ENCODE results near the gene JAG2.

Gene JAG2

DNA sequence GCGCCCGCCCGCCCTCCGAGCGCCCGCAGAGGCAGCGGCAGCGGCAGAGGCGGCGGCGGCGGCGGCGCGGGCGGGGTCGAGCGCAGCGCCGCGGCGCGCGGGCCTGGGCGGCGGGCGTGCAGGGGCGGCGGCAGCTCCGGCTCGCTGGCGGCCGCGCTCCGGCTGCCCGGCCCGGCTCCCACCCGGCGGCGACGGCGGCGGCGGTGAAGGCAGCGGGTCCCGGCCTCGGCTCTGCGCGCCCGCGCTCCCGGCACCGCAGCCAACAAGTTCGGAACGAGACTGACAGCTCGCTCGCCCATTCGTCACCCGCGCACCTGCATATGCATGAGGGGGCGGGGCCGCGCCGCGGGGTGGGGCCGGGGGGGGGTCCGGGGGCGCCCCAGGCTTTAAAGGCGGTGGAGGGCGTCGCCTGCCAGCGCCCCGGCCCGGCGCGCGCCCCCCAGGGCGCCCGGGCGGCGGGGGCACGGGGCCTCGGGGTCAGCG is at the start of gene JAG2:
TSS of gene JAG2 (minus strand) at position 281 of the 483 bp plus-strand sequence. CDS start 356 bp downstream, outside the sequence.
- peaks cover 80% of the 10 kb centered on the region for H3K27me3 Mint-ChIP-seq

DNA sequence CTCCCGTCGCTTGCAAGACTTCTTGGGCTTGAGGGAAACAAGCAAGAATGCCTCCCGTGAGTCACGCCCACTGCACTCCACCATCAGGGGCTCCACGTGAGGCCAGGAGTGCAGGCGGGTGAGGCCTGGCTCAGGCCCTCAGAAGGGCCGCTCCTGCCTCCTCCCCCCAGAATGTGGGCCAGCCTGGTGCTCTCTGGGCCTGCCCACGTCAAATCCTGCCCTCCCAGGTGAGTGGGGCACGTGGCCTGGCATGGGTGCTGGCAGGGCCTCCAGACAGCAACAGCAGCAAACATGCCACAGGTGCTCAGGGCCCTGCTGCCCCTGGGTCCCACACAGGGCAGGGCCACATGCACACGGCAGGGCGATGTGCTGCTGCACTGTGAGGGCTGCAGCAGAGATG is 49.2 kb upstream of the JAG2 start:
- intact Hi-C loops (cut with micrococcal nuclease), result no loop called here
- Mint-ChIP-seq H3K4me1 (ENCODE audit: low read depth) (no peaks in the 10 kb centered on the region), H3K4me3 (no peak overlapping the region), H3K27ac (no peak overlapping the region), H3K36me3 (ENCODE audit: low read depth) (peaks cover 100% of the 10 kb centered on the region), H3K27me3 (no peaks in the 10 kb centered on the region), H3K9me3 (no peaks in the 10 kb centered on the region)

More for the DNA sequence above, at the start of gene JAG2:
- no peaks in the 10 kb centered on the region for H3K36me3 Mint-ChIP-seq (ENCODE audit: low read depth)
- H3K27ac Mint-ChIP-seq, result no peak within 1 kb of the TSS
- no peaks in the 10 kb centered on the region for H3K9me3 Mint-ChIP-seq
- intact Hi-C loops (cut with micrococcal nuclease), result no loop called here
- peaks cover 10% of the 10 kb centered on the region for H3K4me1 Mint-ChIP-seq (ENCODE audit: low read depth)
- H3K4me3 Mint-ChIP-seq, result peak within 1 kb of the TSS; percentile 62

DNA sequence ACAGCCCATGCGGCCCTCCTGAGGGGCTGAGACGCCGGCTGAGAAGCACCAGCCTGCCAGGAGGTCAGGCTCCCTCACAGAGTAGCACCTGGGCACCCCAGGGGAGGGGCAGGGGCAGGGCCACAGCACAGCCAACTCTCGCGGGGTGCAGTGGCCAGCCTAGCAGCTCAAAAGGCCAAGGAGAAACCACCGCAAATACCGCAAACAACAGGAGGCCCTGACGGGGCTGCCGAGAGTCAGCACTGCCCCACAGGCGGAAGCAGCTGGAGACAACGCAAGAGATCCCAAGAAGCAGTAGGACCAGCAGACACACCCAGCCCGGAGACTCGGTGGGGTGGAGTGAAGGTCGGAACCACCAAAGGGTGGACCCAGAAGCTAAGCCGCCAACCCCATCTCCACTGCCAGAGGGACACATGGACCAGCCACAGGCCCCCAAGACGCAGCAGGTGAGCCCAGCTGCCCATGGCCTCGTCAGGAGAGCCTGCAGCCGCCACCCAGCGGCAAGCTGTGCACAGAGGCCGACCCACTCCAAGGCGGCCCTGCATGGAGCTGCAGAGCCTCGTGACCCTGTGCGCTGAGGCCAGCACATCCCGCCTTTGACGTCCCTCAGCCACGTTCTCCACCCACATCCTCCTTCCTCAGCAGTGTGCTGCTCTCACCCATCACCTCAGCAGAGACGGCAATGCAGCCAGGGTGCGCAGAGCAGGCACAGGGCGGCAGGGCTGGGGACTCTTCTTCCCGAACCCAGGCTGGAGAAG is 48.1 kb upstream of the JAG2 start:
- peaks cover 100% of the 10 kb centered on the region for H3K36me3 Mint-ChIP-seq (ENCODE audit: low read depth)
- intact Hi-C loops (cut with micrococcal nuclease), result no loop called here
- no peaks in the 10 kb centered on the region for H3K27me3 Mint-ChIP-seq
- H3K27ac Mint-ChIP-seq, result no peak overlapping the region
- H3K9me3 Mint-ChIP-seq, result no peaks in the 10 kb centered on the region
- H3K4me3 Mint-ChIP-seq, result no peak overlapping the region
- no peaks in the 10 kb centered on the region for H3K4me1 Mint-ChIP-seq (ENCODE audit: low read depth)

DNA sequence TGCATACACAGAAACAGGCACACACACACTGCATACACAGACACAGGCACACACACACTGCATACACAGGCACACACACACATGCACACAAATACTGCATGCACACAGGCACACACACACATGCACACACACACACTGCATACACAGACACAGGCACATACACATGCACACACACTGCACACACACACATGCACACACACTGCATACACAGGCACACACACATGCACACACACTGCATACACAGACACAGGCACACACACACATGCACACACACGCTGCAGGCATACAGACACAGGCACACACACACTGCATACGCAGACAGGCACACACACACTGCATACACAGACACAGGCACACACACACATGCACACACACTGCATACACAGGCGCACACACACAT is 47.0 kb upstream of the JAG2 start:
- Mint-ChIP-seq H3K27ac (no peak overlapping the region), H3K9me3 (no peaks in the 10 kb centered on the region)
- intact Hi-C loops (cut with micrococcal nuclease), result no loop called here

DNA sequence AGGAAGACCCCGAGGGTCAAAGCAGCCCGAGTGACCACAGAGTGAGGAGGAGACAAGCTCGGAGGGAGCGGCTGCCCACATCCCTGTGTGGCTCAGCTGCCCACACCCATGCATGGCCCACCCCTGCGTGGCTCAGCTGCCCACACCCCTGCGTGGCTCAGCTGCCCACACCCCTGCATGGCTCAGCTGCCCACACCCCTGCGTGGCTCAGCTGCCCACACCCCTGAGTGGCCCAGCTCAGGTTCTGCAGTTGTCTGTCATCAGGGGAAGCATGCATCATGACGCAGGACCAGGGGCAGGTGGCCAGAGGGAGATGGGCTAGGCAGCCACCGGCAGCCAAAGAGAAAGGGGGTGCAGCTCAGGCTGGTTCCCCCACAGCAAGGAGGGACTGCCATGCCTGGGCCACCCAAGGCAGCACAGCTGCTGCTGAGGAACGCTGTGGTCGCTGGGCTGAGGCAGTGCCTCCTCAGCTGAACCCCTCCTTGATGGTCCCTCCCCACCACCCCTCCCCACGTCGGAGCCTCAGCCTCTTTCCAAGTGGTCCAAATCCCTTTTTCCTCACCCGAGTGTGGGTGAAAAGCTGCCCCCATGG is 45.8 kb upstream of the JAG2 start:
- Mint-ChIP-seq H3K27ac (no peak overlapping the region), H3K4me1 (ENCODE audit: low read depth) (no peaks in the 10 kb centered on the region)
- intact Hi-C loops (cut with micrococcal nuclease), result no loop called here

More for the DNA sequence above, 47.0 kb upstream of the JAG2 start:
- H3K4me1 Mint-ChIP-seq (ENCODE audit: low read depth), result no peaks in the 10 kb centered on the region
- H3K27me3 Mint-ChIP-seq, result no peaks in the 10 kb centered on the region
- peaks cover 100% of the 10 kb centered on the region for H3K36me3 Mint-ChIP-seq (ENCODE audit: low read depth)
- no peak overlapping the region for H3K4me3 Mint-ChIP-seq

DNA sequence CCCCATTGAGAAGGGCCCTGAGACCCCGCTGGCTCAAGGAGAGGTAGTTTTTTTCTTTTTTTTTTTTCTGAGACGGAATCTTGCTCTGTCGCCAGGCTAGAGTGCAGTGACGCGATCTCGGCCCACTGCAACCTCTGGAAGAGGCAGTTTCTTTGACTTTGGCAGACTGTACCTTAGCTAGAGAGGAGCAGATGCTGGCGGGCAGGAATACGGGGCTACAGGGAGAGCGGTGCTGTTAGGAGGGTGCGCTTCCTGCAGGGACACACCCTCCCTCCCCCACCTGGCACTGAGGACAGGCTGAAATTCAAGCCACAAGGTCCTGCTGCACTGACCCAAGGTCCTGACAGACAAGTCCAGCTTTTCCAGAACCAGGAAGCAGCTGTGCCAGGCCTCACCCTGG is 44.8 kb upstream of the JAG2 start:
- Mint-ChIP-seq H3K4me3 (no peak overlapping the region), H3K4me1 (ENCODE audit: low read depth) (no peaks in the 10 kb centered on the region), H3K27ac (no peak overlapping the region), H3K27me3 (no peaks in the 10 kb centered on the region), H3K36me3 (ENCODE audit: low read depth) (peaks cover 99% of the 10 kb centered on the region), H3K9me3 (no peaks in the 10 kb centered on the region)
- intact Hi-C loops (cut with micrococcal nuclease), result no loop called here

More for the DNA sequence above, 45.8 kb upstream of the JAG2 start:
- H3K4me3 Mint-ChIP-seq, result no peak overlapping the region
- no peaks in the 10 kb centered on the region for H3K27me3 Mint-ChIP-seq
- no peaks in the 10 kb centered on the region for H3K9me3 Mint-ChIP-seq
- H3K36me3 Mint-ChIP-seq (ENCODE audit: low read depth), result peaks cover 100% of the 10 kb centered on the region

DNA sequence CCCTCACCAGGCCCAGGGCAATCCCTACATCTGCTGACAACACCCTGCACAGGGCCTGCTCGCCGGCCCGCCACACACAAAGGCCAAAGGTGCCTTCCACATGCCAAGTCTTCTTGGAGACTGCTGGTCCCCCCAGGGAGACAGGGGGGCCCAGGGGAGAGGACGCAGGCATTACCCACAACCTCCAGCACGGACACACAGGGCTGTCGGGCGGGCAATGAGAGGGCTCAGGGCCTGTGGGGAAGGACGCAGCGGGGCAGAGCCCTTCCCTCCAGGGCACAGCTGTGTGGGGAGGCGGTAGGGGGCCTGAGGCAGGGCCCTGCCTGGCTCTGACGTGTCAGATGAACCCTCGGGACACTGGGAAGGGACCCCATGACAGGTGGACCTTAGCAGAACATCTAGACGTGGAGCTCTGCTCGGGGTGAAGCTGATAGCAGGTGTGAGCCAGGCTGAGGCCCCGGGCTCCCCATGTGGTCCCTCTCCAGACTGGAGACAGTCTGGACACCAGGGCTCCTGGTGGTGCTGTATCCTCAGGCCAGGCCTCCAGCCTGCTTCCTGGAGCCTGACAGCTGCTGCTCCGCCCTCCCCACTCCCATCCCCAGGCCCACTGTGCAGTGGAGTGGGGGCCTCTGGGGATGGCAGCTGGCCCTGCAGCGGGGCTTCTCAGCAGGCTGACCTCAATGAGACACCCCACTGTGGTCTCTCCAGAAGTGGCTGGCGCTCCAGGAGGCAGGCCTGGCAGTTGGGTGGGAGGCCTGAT is 44.1 kb upstream of the JAG2 start:
- intact Hi-C loops (cut with micrococcal nuclease), result no loop called here
- H3K4me3 Mint-ChIP-seq, result no peak overlapping the region
- H3K4me1 Mint-ChIP-seq (ENCODE audit: low read depth), result no peaks in the 10 kb centered on the region
- H3K27me3 Mint-ChIP-seq, result no peaks in the 10 kb centered on the region
- H3K36me3 Mint-ChIP-seq (ENCODE audit: low read depth), result peaks cover 93% of the 10 kb centered on the region
- no peak overlapping the region for H3K27ac Mint-ChIP-seq
- H3K9me3 Mint-ChIP-seq, result no peaks in the 10 kb centered on the region

DNA sequence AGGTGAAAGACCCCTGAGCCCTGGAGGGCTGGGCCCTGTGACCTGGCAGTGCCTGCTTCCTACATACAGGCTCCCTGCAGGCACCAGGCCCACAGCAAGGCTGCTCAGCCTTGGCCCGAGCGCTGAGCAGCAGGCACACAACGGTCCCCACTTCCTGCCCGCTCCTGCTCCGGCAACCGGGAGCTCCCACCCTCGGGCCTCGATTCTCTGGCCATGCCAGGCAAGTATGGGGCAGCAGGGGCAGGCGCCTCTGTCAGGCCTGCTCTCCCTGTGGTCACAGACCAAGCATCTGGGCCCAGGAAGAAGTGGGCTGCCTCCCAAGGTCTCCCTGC is 43.1 kb upstream of the JAG2 start:
- Mint-ChIP-seq H3K4me3 (no peak overlapping the region), H3K36me3 (ENCODE audit: low read depth) (peaks cover 83% of the 10 kb centered on the region), H3K27ac (no peak overlapping the region), H3K9me3 (no peaks in the 10 kb centered on the region), H3K27me3 (peaks cover 1% of the 10 kb centered on the region), H3K4me1 (ENCODE audit: low read depth) (no peaks in the 10 kb centered on the region)
- intact Hi-C loops (cut with micrococcal nuclease), result no loop called here

DNA sequence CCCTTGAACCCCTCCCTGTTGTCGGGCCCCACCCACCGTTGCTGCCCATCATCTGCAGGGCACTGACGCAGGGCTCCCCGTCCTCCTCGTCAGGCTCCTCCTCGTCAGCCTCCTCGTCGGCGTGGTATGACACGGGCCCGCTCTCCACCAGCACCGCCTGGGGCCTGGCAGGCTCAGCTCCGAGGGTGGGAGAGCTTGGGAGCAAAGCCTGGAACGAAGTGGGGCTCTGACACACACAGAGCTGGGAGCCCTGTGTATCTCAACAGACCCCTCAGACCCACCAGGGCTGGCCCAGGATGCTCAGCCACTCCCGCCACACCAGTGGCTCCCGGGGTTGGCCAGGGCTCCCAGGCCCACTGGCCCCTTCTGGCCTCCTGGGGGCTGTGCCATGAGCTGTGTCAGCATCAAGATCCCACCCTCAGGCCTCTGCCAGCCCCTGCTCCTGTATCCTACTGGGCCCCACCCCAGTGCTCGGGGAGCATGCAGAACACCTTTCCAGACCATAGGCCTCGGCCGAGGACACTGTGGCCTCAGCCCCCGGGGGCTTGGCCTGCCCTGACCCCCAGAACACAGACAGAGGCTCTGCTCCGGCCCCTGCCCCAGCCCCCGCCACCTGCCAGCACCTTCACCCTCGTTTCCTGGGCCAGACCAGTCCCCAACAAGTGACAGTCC is 42.6 kb upstream of the JAG2 start:
- intact Hi-C loops (cut with micrococcal nuclease), result no loop called here
- Mint-ChIP-seq H3K36me3 (ENCODE audit: low read depth) (peaks cover 78% of the 10 kb centered on the region), H3K4me3 (no peak overlapping the region), H3K27me3 (peaks cover 5% of the 10 kb centered on the region), H3K9me3 (no peaks in the 10 kb centered on the region), H3K27ac (no peak overlapping the region), H3K4me1 (ENCODE audit: low read depth) (no peaks in the 10 kb centered on the region)

DNA sequence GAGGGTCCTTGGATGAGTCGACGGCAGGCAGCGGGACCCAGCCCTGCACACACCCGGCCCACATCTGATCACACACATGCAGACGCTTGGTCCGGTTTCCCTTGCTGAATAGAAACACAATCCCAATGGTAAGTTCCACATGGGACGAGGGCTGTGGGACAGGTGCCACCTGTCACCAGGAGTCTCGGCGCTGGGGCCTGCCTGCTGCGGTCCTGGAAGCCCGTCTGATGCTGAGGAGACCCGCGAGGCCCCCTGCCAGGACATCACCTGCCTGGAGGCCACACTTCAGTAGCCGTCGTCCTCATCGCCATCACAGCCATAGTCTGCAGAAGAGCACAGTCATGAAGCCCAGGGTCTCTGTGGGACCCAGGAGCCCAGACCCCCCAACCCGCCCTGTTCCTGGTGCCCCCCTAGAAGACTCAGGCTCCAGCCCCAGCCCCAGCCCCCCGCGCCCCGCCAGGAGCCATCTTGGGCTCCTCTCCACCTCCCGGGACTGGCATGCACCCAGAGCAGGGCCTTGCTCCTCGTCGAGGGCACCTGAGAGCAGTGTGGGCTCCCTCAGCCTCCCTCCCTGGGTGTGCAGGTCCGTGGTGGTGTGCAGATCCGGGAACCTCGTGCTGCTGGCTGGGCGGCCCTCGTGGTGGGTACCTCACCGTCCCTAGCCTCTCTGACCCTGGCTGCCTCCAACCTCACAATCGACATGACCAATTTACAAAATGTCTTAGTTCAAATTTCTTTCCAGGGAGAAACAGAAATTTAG is 41.9 kb upstream of the JAG2 start:
- no peak overlapping the region for H3K27ac Mint-ChIP-seq
- H3K27me3 Mint-ChIP-seq, result peaks cover 12% of the 10 kb centered on the region
- H3K4me3 Mint-ChIP-seq, result no peak overlapping the region
- H3K36me3 Mint-ChIP-seq (ENCODE audit: low read depth), result peaks cover 70% of the 10 kb centered on the region
- intact Hi-C loops (cut with micrococcal nuclease), result no loop called here
- H3K9me3 Mint-ChIP-seq, result no peaks in the 10 kb centered on the region
- H3K4me1 Mint-ChIP-seq (ENCODE audit: low read depth), result no peaks in the 10 kb centered on the region

DNA sequence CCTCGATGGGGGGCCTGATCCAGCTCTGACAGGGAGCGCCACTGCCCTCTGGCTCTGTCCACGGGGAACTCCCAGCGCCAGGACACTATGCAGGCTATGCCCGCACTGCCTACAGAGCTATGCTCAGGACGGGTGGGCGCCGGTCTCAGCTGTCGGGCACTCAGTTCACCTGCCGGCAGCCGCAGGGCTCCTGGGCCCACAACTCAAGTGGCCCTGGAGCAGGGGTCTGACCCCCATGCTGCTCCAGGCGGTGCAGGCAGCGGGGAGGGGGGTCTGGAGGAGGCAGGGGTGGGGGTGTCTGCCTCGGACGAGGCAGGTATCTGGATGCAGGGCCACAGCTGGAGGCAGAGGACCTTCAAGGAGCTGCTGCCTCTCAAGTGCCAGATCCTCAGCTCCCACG is 41.1 kb upstream of the JAG2 start:
- H3K27me3 Mint-ChIP-seq, result peaks cover 20% of the 10 kb centered on the region
- H3K27ac Mint-ChIP-seq, result no peak overlapping the region
- H3K9me3 Mint-ChIP-seq, result no peaks in the 10 kb centered on the region
- no peak overlapping the region for H3K4me3 Mint-ChIP-seq
- H3K4me1 Mint-ChIP-seq (ENCODE audit: low read depth), result peaks cover 5% of the 10 kb centered on the region
- peaks cover 62% of the 10 kb centered on the region for H3K36me3 Mint-ChIP-seq (ENCODE audit: low read depth)
- intact Hi-C loops (cut with micrococcal nuclease), result no loop called here

DNA sequence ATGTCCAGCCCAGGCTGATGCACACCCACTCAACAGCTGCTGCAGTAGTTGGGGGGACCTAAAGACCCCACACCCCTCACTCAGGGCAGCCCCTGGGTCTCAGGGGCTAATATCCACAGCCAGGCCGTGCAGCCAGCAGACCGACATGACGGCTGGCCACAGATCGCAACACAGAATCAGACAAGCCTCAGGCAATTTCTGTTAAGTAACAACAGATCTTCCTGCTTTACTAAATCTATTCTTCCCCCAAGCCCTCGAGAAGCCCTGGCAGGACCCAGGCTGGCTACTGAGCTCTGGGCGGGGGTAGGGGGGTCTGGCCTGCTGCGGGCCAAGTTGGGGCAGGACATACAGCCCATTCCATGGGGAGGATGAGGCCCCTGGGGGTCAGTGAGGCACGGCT is 40.5 kb upstream of the JAG2 start:
- Mint-ChIP-seq H3K4me1 (ENCODE audit: low read depth) (peaks cover 11% of the 10 kb centered on the region), H3K4me3 (no peak overlapping the region), H3K36me3 (ENCODE audit: low read depth) (peaks cover 56% of the 10 kb centered on the region), H3K27me3 (peaks cover 26% of the 10 kb centered on the region), H3K27ac (no peak overlapping the region), H3K9me3 (no peaks in the 10 kb centered on the region)
- intact Hi-C loops (cut with micrococcal nuclease), result no loop called here

DNA sequence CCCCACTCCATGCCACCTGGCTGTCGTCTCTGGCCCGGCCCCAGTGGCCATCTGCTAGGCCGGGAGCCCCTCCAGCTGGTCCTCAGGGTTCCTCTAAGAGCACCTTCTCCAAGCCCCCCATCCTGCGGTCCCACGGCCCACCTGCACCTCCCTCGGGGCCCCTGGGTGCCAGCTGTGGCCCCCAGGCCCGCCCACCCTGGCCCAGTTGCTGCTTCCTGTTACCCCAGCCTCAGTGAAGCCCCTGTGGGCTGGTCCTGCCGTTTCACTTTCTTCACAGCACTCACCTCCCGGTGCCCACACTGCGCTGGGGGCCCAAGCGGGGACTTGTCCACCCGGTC is 40.1 kb upstream of the JAG2 start:
- peaks cover 12% of the 10 kb centered on the region for H3K4me1 Mint-ChIP-seq (ENCODE audit: low read depth)
- H3K27me3 Mint-ChIP-seq, result peaks cover 30% of the 10 kb centered on the region
- intact Hi-C loops (cut with micrococcal nuclease), result no loop called here
- H3K4me3 Mint-ChIP-seq, result no peak overlapping the region
- peaks cover 52% of the 10 kb centered on the region for H3K36me3 Mint-ChIP-seq (ENCODE audit: low read depth)
- H3K9me3 Mint-ChIP-seq, result no peaks in the 10 kb centered on the region
- H3K27ac Mint-ChIP-seq, result no peak overlapping the region

All from dendritic cell treated with granulocyte-macrophage colony-stimulating factor and Interleukin-4, amounts not matched to agents 40 ng/mL and 50 ng/mL, for 4 days (primary cell).